ENCODE results near the gene ATP13A3. TPM values are rescaled to one million over a fixed set of nuclear protein-coding genes. Genes with fewer than 3 reads are reported as not detected.
"Not testable (repeated sequence)": the region's sequence is repeated elsewhere in the genome, so short reads cannot be mapped to it uniquely, and the experiment has no call there.

Gene ATP13A3
- 103 TPM for total RNA-seq

DNA sequence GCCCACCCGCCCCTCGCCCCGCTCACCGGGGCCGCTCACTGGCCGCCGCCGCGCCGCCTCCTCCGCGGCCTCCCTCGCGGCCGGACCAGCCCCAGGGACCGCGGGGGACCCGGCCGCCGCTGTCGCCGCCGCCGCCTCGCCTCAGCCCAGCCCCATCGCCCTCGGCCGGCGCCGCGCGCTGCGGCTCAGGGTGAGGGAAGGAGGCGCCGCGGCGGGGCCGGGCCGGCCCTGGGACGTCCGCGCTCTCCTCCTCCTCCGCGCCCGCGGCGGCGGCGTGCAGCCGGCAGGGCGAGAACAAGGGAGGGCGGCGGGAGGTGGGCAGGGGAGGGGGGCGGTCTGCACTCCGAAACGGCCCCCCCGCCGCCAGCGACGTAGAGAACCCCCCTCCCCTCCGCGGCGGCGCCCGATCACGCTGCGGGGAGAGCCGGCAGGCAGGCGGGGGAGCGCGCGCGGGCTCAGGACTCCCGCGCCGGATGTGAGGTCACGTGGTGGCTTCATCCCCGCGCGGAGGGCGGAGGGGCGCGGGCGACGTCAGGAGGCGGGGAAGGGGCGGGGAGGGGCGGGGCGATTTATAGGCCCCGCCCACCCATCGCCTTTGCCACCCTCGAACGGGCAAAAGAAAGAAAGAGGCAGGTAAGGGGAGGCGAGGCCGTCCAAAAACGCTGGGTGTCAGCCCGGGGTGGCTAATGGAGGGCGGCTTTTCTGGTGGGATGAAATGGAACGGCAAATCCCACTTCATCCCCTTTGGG, at the start of gene ATP13A3:
Gene ATP13A3, minus strand, starts transcription at position 463 of the 749 bp plus-strand sequence. CDS start 24,812 bp downstream, outside the sequence.
- DNase-seq (ENCODE audit: low spot score): peak; percentile 88

DNA sequence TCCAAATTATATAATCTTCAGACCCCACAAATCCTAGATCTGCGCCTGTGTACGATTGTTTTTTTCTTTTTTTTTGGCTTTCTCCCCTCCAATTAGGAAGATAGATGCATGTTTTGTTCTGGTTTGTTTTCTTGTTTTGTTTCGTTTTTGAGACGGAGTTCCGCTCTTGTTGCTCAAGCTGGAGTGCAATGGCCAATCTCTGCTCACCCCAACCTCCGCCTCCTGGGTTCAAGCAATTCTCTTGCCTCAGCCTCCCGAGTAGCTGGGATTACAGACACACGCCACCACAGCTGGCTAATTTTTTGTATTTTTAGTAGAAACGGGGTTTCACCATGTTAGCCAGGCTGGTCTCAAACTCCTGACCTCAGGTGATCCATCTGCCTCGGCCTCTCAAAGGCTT, 48.4 kb upstream of the ATP13A3 start:
- DNase-seq (ENCODE audit: low spot score): not testable (repeated sequence)

DNA sequence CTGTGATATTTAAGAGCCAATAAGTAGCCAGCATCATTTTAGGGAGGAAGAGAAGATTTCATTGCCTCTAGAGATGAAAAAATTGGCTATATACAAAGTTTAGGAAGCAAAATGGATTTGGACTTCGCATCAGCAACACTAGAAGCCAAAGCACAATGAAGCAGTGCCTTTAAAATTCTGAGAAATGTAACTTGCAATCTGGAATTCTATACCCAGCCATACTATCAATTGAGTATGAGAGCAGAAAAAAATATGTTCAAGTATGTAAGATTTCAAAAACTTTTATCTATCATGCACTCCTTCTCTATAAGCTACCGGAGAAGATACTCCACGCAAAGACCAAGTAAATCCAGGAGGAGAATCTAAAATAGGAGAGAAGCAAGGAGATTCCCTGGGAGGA, 47.4 kb upstream of the ATP13A3 start:
- no peak for DNase-seq (ENCODE audit: low spot score)

DNA sequence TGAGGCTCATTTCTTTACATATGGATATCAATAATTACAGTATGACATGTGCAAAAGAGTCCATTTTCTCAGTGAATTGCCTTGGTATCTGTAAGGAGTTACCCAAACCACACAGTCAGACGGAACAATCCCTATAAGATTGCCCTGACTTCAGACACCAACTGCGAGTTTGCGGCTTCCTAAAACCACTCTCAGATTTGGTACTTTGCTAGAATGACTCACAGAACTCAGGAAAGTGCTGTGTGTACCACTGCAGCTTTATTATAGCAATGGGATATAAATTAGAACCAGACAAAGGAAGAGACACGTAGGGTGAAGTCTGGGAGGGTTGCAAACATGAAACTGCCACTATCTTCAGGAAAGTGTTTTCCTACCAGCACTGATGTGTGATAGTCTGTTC, 45.8 kb upstream of the ATP13A3 start:
- no peak for DNase-seq (ENCODE audit: low spot score)

DNA sequence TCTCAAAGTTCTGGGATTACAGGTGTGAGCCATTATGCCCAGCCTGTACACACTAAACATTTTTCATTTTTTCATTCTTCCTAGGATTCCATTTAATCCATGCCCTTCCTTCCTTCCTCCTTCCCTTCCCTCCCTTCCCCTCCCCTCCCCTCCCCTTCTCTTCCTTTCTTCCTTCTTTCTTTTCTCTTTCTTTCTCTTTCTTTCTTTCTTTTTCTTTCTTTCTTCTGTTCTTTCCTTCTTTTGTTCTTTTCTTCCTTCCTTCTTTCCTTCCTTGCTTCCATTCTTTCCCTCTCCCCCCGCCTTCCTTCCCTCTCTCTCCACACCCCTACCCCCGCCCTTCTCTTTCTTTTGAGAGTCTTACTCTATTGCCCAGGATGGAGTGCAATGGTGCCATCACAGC, 40.9 kb upstream of the ATP13A3 start:
- no peak for DNase-seq (ENCODE audit: low spot score)

DNA sequence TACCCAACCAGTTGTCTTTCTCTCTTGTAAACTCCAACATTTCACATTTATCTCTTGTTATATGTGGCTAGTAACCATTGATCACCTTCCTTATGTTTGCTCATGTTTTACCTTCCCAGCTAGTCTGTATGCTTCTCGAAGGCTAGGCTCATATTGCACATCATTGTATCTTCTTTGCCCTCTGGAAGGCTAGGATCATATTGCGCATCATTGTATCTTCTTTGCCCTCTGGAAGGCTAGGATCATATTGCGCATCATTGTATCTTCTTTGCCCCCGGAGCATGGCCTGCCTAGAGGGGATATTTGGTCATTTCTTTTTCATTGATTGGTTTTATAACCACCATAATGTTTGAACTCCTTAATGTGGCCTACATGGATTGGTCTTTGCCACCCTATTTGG, 39.4 kb upstream of the ATP13A3 start:
- DNase-seq (ENCODE audit: low spot score): no peak

DNA sequence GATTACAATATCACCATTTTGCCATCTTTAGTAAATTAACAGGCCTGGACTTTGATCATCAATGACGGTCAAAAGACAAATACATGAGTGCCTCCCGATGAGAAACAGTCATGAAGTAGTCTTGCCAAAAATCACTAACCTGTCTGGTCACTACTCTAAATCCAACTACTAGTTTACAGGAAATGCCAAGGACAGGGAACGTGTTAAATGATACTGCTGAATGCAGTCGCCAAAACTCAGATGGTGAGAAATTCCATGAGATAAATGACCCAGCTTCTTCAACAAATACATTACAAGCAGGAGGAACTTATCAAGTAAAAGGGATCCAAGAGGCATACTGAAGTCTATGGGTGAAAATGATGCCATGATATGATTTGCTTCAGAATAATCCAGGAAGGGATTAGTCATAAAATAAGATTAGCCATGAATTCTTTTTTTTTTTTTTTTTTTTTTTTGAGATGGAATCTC, 35.8 kb upstream of the ATP13A3 start:
- no peak for DNase-seq (ENCODE audit: low spot score)

DNA sequence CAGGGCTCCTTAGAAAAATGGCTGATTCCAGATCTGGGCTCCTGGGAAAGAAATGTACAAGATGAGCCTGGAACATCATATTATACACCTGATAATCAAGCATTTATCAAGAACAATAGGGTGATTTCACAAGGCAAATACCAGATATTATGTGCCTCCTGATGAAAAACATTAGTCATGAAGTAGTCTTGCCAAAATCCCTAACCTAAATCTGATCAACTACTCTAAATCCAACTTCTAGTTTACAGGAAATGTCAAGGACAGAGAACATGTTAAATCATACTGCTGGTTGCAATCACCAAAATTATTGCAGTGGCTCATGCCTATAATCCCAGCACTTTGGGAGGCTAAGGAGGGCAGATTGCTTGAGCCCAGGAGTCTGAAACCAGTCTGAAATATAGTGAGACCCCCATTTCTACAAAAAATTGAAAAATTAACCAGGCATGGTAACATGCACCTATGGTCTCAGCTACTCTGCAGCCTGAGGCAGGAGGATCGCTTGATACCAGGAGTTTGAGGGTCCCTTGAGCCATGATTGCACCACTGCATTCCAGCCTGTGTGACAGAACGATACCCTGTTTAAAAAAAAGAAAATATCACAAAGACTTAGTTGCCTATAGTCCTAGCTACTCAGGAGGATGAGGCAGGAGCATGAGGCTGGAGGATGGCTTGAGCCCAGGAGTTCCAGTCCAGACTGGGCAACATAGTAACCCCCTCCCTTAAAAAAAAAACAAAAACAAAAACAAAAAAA, 34.9 kb upstream of the ATP13A3 start:
- DNase-seq (ENCODE audit: low spot score): no peak

DNA sequence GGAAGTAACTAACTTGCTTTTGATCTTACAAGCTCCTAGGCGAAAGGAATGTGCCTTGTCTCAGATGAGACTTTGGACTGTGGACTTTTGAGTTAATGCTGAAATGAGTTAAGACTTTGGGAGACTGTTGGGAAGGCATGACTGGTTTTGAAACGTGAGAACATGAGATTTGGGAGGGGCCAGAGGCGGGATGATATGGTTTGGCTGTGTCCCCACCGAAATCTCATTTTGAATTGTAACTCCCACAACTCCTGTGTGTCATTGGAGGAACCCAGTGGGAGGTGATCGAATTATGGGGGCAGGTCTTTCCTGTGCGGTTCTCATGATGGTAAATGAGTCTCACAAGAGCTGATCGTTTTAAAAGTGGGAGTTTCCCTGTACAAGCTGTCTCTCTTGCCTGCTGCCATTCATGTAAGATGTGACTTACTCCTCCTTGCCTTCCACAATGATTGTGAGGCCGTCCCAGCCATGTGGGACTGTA, 33.9 kb upstream of the ATP13A3 start:
- peak; percentile 77 for DNase-seq (ENCODE audit: low spot score)

DNA sequence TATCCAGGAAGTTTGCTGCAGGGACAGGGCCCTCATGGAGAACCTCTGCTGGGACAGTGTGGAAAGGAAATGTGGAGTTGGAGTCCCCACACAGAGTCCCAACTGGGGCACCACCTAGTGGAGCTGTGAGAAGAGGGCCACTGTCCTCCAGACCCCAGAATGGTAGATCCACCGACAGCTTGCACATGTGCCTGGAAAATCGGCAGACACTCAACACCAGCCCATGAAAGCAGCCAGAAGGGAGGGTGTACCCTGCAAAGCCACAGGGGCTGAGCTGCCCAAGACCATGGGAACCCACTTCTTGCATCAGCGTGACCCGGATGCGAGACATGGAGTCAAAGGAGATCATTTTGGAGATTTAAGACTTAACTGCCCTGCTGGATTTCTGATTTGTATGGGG, 33.4 kb upstream of the ATP13A3 start:
- DNase-seq (ENCODE audit: low spot score): not testable (repeated sequence)

DNA sequence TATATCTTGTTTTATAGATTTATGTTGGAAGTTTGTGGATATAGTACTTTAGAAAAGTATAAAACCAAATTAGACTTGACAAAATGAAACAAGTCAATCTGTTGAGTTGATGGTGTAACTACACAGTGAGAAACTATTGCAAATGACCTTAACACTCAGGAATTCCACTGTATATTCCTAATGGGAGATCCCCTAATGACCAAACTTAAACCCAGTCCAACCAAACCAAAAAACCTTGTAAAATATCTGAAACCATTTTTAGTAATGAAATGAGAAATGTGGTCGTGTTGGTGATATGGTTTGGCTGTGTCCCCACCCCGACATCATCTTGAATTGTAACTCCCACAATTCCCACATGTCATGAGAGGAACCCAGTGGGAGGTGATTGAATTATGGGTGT, 31.9 kb upstream of the ATP13A3 start:
- no peak for DNase-seq (ENCODE audit: low spot score)

DNA sequence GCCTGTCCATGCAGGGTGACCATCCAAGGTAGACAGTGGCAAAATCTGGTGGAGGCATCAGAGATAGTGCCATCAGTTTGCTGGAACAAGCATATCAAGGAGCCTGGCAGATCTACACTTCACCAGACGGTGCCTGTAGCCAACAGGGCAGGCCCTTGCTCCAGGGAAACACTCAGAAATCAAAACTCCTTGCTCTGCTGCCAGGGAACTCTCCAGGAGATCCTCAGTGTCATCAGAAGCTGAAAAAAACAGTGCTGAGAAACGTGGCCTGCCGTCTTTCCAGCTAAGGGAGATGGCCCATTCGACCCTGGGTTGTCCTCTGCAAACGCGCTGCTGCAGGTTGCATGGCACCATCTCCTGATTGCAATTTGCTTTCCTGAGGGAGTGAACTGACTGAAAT, 30.5 kb upstream of the ATP13A3 start:
- no peak for DNase-seq (ENCODE audit: low spot score)

DNA sequence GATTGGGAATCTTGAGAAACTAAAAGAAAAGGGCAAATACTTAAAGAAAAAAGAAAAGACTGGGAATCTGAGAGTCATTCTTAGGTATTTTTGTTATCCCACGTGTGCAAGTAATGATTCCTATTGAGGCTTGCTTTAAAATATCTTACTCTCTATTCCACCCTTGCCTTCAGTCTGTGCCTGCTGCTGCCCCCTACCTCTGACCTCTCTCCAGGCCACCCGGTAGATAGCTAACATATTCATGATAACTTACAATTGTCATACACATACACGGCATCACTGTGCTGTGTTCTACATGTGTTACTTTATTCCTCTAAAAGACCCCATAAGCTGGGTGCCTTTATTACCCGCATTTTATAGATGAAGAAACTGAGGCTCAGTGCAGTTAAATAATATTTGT, 27.8 kb upstream of the ATP13A3 start:
- DNase-seq (ENCODE audit: low spot score): no peak

DNA sequence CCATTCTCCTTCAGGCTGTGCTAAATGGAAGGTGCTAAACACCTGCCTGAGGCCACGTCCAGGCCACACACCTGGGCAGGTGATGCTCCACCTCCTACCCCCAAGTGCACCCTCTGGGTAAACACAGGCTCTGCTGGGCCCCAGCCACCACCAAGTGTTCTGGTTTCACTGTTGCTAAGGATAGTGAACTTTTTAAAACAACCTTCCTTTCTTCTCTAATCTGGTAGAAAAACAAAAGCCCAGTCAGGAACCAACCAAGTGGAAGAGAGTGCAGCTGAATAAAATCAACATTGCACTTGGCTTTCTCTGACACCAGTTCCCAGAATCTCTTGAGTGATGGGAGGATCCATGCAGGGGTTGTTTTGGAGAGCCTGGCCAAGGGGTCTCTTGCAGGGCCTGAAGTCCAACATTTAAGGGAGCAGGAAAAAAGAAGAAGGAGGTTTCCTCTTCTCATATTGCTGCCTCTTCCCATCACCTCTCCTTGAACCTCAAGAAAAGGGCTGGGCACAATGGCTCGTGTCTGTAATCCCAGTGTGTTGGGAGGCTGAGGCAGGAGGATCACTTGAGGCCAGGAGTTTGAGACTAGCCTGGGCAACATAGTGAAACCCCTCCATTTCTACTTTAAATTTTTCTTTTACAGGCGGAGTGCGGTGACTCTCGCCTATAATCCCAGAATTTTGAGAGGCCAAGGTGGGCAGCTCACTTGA, 26.2 kb upstream of the ATP13A3 start:
- DNase-seq (ENCODE audit: low spot score): no peak

DNA sequence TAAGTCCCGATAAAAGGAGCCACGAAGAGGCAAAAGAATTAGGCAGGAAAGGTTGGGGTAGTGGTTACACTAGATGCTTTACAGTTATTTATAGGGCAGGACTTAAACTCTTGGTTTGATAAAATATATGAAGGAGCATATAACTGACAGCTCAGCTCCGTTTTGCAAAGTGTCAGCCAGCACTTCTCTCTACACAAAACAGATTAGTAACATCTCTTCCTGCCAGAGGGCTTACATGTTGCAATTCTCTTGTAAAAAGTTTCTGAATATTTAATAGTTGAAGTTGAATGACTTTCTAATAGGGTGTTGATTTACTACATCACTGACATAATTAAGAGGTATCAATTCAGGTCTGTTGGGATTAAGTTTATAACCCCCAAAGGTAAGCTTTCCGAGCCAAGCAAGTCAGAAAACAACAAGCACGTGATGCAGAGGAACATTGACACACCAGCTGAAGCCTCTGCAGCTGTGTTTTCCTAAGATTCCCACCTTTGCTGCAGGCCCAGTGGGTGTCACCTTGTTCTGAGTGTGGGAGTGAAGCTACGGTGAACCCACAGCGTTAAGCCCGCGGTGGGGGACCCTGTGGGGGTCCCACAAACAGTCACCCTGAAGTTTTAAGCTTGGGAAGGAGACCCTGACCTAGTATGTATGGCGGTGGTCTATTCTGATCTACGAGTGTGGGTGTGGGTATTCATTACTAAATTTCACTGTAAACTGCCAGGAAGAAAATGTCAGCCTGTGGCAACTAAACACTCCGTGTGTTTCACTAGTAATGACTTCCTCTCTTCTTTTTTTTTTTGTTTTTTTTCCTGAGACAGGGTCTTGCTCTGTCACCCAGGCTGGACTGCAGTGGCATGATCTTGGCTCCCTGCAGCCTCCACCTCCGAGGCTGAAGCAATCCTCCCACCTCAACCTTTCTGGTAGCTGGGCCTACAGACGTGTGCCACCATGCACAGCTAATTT, 22.0 kb upstream of the ATP13A3 start:
- DNase-seq (ENCODE audit: low spot score): no peak

DNA sequence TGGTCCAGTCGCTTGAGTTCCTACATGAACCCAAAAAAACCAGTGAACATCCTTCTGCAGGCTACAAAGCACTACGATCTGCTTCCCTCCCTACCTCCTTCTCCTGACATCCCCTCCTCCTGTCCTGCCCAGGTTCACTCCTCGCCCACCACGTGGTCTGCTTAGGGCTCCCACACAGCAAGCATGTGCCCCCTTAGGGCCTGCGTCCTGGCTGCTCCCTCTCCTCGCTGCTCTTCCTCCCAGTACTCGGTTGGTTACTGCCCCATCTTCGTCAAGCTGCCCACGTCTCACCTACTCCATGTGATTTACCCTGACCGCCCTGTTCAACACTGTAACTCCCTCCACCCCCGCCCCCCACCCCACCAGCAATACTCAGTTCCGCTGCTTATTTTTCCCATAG, 20.8 kb upstream of the ATP13A3 start:
- DNase-seq (ENCODE audit: low spot score): no peak

DNA sequence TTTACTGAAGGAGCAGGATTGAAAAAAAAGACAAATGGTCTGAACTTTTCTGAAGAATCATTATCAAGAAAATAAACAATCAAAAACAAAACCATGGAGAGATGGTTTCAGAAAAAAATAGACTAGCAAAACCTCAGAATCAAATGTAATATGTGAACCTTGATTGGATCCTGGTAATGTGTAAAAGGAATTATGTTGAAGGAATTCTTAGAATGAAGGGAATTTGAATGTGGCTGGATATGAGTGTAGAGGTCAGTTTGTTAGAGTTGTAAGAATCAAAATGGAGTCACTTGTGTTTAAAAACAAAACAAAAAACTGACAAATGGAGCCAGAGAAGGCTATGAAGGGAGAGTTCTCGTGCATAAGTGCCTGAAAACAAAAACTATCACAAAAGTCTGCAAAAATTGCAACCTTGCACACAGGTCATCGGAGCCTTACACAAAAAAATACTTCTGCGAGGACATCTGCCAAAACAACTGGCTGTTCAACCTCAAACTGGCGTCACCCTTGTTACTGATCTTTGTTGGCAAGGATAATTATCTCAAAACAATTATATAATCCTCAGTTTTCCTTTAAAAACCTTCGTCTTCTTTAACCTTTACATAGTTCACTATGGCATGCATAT, 19.1 kb upstream of the ATP13A3 start:
- DNase-seq (ENCODE audit: low spot score): no peak

DNA sequence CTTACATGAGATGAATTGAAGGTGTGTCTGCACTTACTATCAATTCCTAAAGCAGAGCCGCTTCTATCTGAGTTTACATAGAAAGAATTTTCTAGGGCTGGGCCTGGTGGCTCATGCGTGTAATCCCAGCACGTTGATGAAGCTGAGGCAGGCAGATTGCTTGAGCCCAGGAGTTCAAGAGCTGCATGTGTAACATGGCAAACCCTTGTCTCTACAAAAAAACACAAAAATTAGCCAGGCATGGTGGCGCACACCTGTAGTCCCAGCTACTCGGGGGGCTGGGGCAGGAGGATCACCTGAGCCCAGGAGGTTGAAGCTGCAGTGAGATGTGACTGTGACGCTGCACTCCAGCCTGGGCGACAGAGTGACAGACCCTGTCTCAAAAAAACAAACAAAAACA, 18.1 kb upstream of the ATP13A3 start:
- DNase-seq (ENCODE audit: low spot score): no peak

DNA sequence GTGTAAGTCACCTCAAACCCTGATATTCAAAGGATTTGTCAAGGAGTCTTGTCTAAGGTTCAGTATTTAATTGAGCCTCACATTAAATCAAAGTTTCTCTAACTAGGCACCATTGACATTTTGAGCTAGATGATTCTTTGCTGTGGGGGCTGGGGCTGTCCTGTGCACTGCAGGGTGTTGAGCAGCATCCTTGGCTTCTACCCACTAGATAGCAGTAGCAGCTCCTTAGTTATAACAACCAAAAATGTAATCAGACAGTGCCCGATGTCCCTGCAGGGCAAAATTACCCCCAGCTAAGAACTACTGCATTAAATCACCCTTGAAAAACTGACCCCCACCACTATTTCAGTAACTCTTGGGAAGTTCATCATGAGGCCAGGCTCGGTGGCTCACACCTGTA, 17.3 kb upstream of the ATP13A3 start:
- no peak for DNase-seq (ENCODE audit: low spot score)

DNA sequence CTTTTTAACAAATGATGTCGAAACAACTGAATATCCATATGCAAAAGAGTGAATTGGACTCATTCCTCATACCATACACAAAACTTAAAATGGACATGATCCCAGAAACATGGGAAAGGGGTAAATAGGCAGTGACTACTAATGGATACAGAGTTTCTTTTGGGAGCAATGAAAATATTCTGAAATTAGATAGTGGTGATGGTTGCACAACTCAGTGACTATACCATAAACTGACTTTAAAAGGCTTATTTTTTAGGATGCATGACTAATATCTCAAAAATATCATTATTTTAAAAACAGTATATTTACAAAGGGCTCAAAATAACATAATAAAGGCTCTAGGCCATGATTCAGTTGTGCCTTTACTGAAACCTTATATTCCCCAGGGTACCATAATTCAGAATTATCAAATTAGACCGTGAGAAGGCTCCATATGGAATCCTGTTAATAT, 16.3 kb upstream of the ATP13A3 start:
- no peak for DNase-seq (ENCODE audit: low spot score)

DNA sequence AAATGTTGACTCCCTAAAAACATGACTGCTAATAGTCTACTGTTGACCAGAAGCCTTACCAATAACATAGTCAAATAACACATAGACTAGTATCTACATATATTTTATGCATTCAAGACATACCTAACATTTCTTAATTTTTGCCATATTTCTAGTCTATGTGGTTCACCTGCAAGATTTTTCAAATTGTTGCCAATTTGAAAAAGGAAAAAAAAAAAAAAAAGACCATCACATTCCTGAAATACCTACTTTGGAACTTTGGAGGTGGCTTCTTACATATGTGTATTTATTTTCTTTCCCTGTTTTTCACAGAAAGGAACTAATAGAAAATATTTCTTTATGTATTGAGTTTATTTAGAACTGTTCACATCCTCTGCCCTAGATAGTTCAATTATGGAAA, 13.4 kb upstream of the ATP13A3 start:
- no peak for DNase-seq (ENCODE audit: low spot score)

All from mucosa of gallbladder (tissue), 1 donor.